Measurements from ENCODE around the gene AKR1B1. TPM values are rescaled to one million over a fixed set of nuclear protein-coding genes. Genes with fewer than 3 reads are reported as not detected.

AKR1B1 gene
- total RNA-seq, 4 donors from 2014 or later, result 44.6 to 55.2 (median 52.5) TPM

DNA sequence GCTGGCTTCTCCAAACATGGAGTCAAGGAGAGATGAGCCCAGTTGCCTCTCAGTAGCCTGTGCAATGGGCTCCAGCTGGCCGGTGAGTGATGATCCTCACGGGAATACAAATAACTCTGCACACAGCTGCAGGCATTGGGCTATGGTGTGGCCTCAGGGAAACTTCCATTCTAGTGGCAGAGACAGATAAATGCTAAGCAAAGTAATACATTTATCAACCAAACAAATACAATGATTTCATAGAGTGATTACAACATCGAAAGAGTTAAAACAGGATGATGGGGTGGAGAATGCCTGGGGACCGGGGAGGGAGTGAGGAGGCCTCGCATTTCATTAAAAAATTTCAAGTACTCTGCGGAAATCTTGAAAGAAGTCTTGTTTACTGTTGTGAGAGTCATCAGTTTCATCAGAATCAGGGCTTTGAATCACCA lies 15.0 kb upstream of the AKR1B1 start:
- no peak for DNase-seq (ENCODE audit: extremely low spot score)
- intact Hi-C loops (cut with DNase I), result no loop called here
- Histone ChIP-seq H3K27me3 (no peaks in the 10 kb centered on the region), H3K9me3 (no peaks in the 10 kb centered on the region), H3K4me1 (peaks cover 0 to 6% (median 2%) of the 10 kb centered on the region in 4 donors), H3K4me3 (no peak overlapping the region), H3K36me3 (no peaks in the 10 kb centered on the region), H3K27ac (replicated peaks in 1 of 4) (no peak overlapping the region)
- no peak for TF ChIP-seq POLR2AphosphoS5 (IDR thresholded peaks at IDR 0.05)
- 64% methylated on average over 6 of the region's 6 CpGs for WGBS

- DNase-seq (ENCODE audit: extremely low spot score), result no peak
- no peak for TF ChIP-seq POLR2AphosphoS5 (IDR thresholded peaks at IDR 0.05)
- TF ChIP-seq EP300 (IDR thresholded peaks at IDR 0.05), result no peak
- no peak for TF ChIP-seq POLR2A (IDR thresholded peaks at IDR 0.05; ENCODE audit: low read depth)
- TF ChIP-seq, protein P1, sequence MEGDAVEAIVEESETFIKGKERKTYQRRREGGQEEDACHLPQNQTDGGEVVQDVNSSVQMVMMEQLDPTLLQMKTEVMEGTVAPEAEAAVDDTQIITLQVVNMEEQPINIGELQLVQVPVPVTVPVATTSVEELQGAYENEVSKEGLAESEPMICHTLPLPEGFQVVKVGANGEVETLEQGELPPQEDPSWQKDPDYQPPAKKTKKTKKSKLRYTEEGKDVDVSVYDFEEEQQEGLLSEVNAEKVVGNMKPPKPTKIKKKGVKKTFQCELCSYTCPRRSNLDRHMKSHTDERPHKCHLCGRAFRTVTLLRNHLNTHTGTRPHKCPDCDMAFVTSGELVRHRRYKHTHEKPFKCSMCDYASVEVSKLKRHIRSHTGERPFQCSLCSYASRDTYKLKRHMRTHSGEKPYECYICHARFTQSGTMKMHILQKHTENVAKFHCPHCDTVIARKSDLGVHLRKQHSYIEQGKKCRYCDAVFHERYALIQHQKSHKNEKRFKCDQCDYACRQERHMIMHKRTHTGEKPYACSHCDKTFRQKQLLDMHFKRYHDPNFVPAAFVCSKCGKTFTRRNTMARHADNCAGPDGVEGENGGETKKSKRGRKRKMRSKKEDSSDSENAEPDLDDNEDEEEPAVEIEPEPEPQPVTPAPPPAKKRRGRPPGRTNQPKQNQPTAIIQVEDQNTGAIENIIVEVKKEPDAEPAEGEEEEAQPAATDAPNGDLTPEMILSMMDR (IDR thresholded peaks at IDR 0.05), result no peak
- no peak overlapping the region for H3K4me3 ChIP-seq
- H3K27me3 ChIP-seq, result no peaks in the 10 kb centered on the region
- no peaks in the 10 kb centered on the region for H3K9me3 ChIP-seq
- no peak overlapping the region for H3K27ac ChIP-seq (replicated peaks in 1 of 4)
- H3K36me3 ChIP-seq, result no peaks in the 10 kb centered on the region
- intact Hi-C loops (cut with DNase I), result no loop called here
- H3K4me1 ChIP-seq, result peaks cover 0 to 6% (median 2%) of the 10 kb centered on the region in 4 donors
- WGBS, result 94% methylated on average over 2 of the region's 2 CpGs
Measured at GRCh38 chr7:134472572-134473244, 13.8 kb upstream of the AKR1B1 start.

DNA sequence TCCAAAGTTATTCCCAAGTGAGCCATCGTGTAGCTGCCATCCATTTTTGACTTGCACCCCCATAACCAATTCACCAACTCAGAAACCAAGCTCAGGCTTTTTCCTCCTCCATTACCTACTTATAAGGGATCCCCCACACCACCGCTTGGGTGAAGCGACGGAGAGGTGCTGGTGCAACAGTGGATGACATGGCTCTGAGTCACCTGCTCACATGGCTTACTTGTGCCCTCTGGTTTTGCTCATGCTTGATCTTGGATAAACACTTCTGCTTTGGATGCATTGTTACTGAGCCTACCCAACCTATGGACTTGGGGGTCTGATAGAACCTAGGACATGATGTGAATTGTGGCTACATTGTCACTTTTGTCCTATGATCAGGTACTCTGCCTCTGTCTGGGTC lies 12.0 kb upstream of the AKR1B1 start:
- H3K9me3 ChIP-seq, result no peaks in the 10 kb centered on the region

DNA sequence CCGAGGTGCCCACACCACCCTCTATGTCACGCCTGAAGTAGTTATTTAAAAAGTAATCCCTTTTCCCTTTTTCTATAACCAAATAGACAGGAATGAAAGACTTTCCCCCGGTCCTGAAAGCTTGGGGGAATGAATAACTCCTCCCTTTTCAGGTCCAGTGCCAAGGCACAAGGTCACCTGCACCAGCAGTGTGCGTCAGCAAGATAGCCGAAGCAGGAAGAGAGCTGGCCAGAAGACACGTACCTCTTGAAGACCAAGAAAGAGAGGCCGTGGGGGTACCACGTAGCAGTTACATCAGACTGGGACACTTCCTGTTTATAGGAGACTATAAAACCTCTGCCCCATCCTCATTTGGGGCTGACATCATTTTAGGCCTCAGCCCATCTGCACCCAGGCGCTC lies 10.7 kb upstream of the AKR1B1 start:
- no peak for DNase-seq (ENCODE audit: extremely low spot score)
- no peak for TF ChIP-seq POLR2AphosphoS5 (IDR thresholded peaks at IDR 0.05)
- no peak for TF ChIP-seq POLR2A (IDR thresholded peaks at IDR 0.05; ENCODE audit: low read depth)
- TF ChIP-seq, protein P1 (IDR thresholded peaks at IDR 0.05), result no peak
- TF ChIP-seq EP300 (IDR thresholded peaks at IDR 0.05), result no peak
- WGBS, result 91% methylated on average over 9 of the region's 9 CpGs
- Histone ChIP-seq H3K27ac (replicated peaks in 1 of 4) (no peak overlapping the region), H3K27me3 (no peaks in the 10 kb centered on the region), H3K9me3 (peaks cover 0 to 11% (median 9%) of the 10 kb centered on the region in 4 donors), H3K4me1 (peaks cover 0 to 6% (median 2%) of the 10 kb centered on the region in 4 donors), H3K36me3 (no peaks in the 10 kb centered on the region), H3K4me3 (no peak overlapping the region)
- intact Hi-C loops (cut with DNase I), result no loop called here

More for the DNA sequence above, 12.0 kb upstream of the AKR1B1 start:
- intact Hi-C loops (cut with DNase I), result no loop called here
- TF ChIP-seq, protein P1 (IDR thresholded peaks at IDR 0.05), result no peak
- no peak for TF ChIP-seq POLR2AphosphoS5 (IDR thresholded peaks at IDR 0.05)
- TF ChIP-seq POLR2A (IDR thresholded peaks at IDR 0.05; ENCODE audit: low read depth), result no peak
- no peak for TF ChIP-seq EP300 (IDR thresholded peaks at IDR 0.05)
- no peak for DNase-seq (ENCODE audit: extremely low spot score)
- Histone ChIP-seq H3K4me1 (peaks cover 0 to 6% (median 2%) of the 10 kb centered on the region in 4 donors), H3K36me3 (no peaks in the 10 kb centered on the region), H3K4me3 (no peak overlapping the region), H3K27me3 (no peaks in the 10 kb centered on the region), H3K27ac (replicated peaks in 1 of 4) (no peak overlapping the region)
- WGBS, result 96% methylated on average over 4 of the region's 4 CpGs

GRCh38 chr7:134468475-134468874 lies 9.6 kb upstream of the AKR1B1 start:
- intact Hi-C loops (cut with DNase I), result no loop called here
- Histone ChIP-seq H3K4me3 (no peak overlapping the region), H3K4me1 (peaks cover 0 to 3% (median 0%) of the 10 kb centered on the region in 4 donors), H3K36me3 (no peaks in the 10 kb centered on the region), H3K27me3 (no peaks in the 10 kb centered on the region), H3K27ac (replicated peaks in 1 of 4) (no peak overlapping the region), H3K9me3 (peaks cover 0 to 13% (median 10%) of the 10 kb centered on the region in 4 donors)
- WGBS, result 82% methylated on average over 6 of the region's 6 CpGs
- no peak for TF ChIP-seq EP300 (IDR thresholded peaks at IDR 0.05)
- TF ChIP-seq, protein P1 (IDR thresholded peaks at IDR 0.05), result no peak
- TF ChIP-seq POLR2A (IDR thresholded peaks at IDR 0.05; ENCODE audit: low read depth), result no peak
- TF ChIP-seq POLR2AphosphoS5 (IDR thresholded peaks at IDR 0.05), result no peak
- no peak for DNase-seq (ENCODE audit: extremely low spot score)
